H1 (cell line): ENCODE data around the gene ROM1. TPM values are rescaled to one million over a fixed set of nuclear protein-coding genes. Genes with fewer than 3 reads are reported as not detected.

Experiments used
- CTCF ChIA-PET: fragments of 300-600 bp; sonication (Branson Sonifier 250); formaldehyde crosslinking; loops from one replicate; lab custom pipeline; 2021; ENCODE audit not compliant: partially characterized antibody; lab: Charles Lee
- POLR2A ChIA-PET: fragments of 300-600 bp; sonication (Branson Sonifier 250); formaldehyde crosslinking; loops from one replicate; lab custom pipeline; 2021; ENCODE audit warnings: inconsistent platforms; ENCODE audit not compliant: partially characterized antibody; lab: Charles Lee
- DNase-seq, 2 experiments: peaks; one replicate each; pipeline versions ENCODE4 v3.0.0 to v3.0.0-alpha.2; 2010 to 2022; ENCODE audit warnings: low spot score in 2 of 2, low read depth in 1 of 2, mixed read lengths in 1 of 2
- FAIRE-seq: peaks from 2 replicates; lab custom pipeline; 2011; peaks lifted over from hg19 to GRCh38; lab: Jason Lieb, UNC
- H2AFZ ChIP-seq: 2 replicates; pipeline ENCODE4 v1.8.1; 2012; ENCODE audit warnings: low read length, inconsistent platforms
- H2AK5ac ChIP-seq: 2 replicates; pipeline ENCODE4 v1.6.1; 2013; ENCODE audit warnings: low read depth, low read length
- H2BK120ac ChIP-seq: replicated peaks from 2 replicates; pipeline ENCODE3; 2013; ENCODE audit warnings: low read depth, low read length, inconsistent platforms
- H2BK12ac ChIP-seq: 2 replicates; pipeline ENCODE4 v1.6.1; 2013; ENCODE audit warnings: low read depth, low read length
- H2BK15ac ChIP-seq: 2 replicates; pipeline ENCODE4 v1.6.1; 2013; ENCODE audit warnings: low read length
- H2BK20ac ChIP-seq: 2 replicates; pipeline ENCODE4 v1.6.1; 2013; ENCODE audit warnings: low read length
- H2BK5ac ChIP-seq: 2 replicates; pipeline ENCODE4 v1.6.1; 2013; ENCODE audit warnings: low read depth, low read length
- H3K14ac ChIP-seq: 2 replicates; pipeline ENCODE4 v1.6.1; 2013; ENCODE audit warnings: inconsistent platforms; ENCODE audit not compliant: insufficient read length
- H3K18ac ChIP-seq: 2 replicates; pipeline ENCODE4 v1.6.1; 2013; ENCODE audit warnings: low read length; ENCODE audit errors: extremely low read depth
- H3K23ac ChIP-seq: 2 replicates; pipeline ENCODE4 v1.6.1; 2013; ENCODE audit warnings: inconsistent platforms; ENCODE audit not compliant: insufficient read length
- H3K23me2 ChIP-seq: 2 replicates; pipeline ENCODE4 v1.6.1; 2013; ENCODE audit warnings: low read depth, low read length
- H3K27ac ChIP-seq: 2 replicates; pipeline ENCODE4 v1.6.1; 2011; ENCODE audit warnings: low read depth, low read length, inconsistent platforms
- H3K27me3 ChIP-seq, 4 experiments: replicated peaks in 1 of 4; 1 replicate in 1 of 4; 2 replicates in 3 of 4; pipeline versions ENCODE4 v1.6.1 to v1.8.1; 2011 to 2013; ENCODE audit warnings: low read length in 3 of 4, mild to moderate bottlenecking in 3 of 4, inconsistent platforms in 2 of 4, mixed read lengths in 2 of 4, moderate library complexity in 1 of 4; ENCODE audit not compliant: control insufficient read depth in 3 of 4, insufficient read depth in 3 of 4; ENCODE audit errors: extremely low read depth in 1 of 4
- H3K36me3 ChIP-seq, 4 experiments: 2 replicates each; pipeline versions ENCODE4 v1.6.1 to v1.8.1; 2011 to 2013; ENCODE audit warnings: mild to moderate bottlenecking in 4 of 4, low read length in 3 of 4, moderate library complexity in 2 of 4, control low read depth in 1 of 4, inconsistent platforms in 1 of 4; ENCODE audit not compliant: insufficient read depth in 4 of 4, control insufficient read depth in 2 of 4
- H3K4ac ChIP-seq: replicated peaks from 2 replicates; pipeline ENCODE3; 2013; ENCODE audit warnings: low read length, low read depth, mixed read lengths, inconsistent platforms; ENCODE audit not compliant: insufficient read length
- H3K4me1 ChIP-seq, 4 experiments: replicated peaks in 1 of 4; 1 replicate in 1 of 4; 2 replicates in 3 of 4; pipeline versions ENCODE4 v1.6.1 to v1.8.1; 2011 to 2013; ENCODE audit warnings: low read length in 3 of 4, inconsistent platforms in 2 of 4, mixed read lengths in 1 of 4; ENCODE audit not compliant: insufficient read depth in 4 of 4, control insufficient read depth in 3 of 4
- H3K4me2 ChIP-seq, 2 experiments: 2 replicates each; pipeline versions ENCODE4 v1.6.1 to v1.8.1; 2011 to 2013; ENCODE audit warnings: low read depth in 2 of 2, low read length in 2 of 2, control low read depth in 1 of 2, inconsistent platforms in 1 of 2, mild to moderate bottlenecking in 1 of 2; ENCODE audit not compliant: insufficient read depth in 1 of 2
- H3K4me3 ChIP-seq, 4 experiments: fragments of 200-600, 300-600 bp in 1 of 4; sonication (generic), shearing (Covaris generic), sonication (Bioruptor Twin) in 1 of 4; 2 replicates each; pipeline versions ENCODE4 v1.5.1 to v1.8.1; 2011 to 2016; ENCODE audit warnings: low read length in 4 of 4, low read depth in 3 of 4, control low read depth in 2 of 4, inconsistent platforms in 2 of 4, mild to moderate bottlenecking in 2 of 4, mixed read lengths in 1 of 4, moderate library complexity in 1 of 4; ENCODE audit not compliant: insufficient read depth in 2 of 4; ENCODE audit errors: extremely low read depth in 1 of 4
- H3K56ac ChIP-seq: replicated peaks from 2 replicates; pipeline ENCODE3; 2013; ENCODE audit warnings: low read depth, mild to moderate bottlenecking, mixed read lengths, low read length, inconsistent platforms; ENCODE audit not compliant: insufficient read length
- H3K79me1 ChIP-seq: 2 replicates; pipeline ENCODE4 v1.6.1; 2013; ENCODE audit warnings: low read depth, low read length, control low read depth
- H3K79me2 ChIP-seq, 2 experiments: 2 replicates each; pipeline versions ENCODE4 v1.6.1 to v1.8.1; 2012 to 2013; ENCODE audit warnings: low read length in 2 of 2, mild to moderate bottlenecking in 2 of 2, inconsistent platforms in 1 of 2; ENCODE audit not compliant: insufficient read depth in 2 of 2, control insufficient read depth in 1 of 2
- H3K9ac ChIP-seq, 4 experiments: replicated peaks in 1 of 4; 1 replicate in 1 of 4; 2 replicates in 3 of 4; pipeline versions ENCODE4 v1.6.1 to v1.8.1; 2011 to 2013; ENCODE audit warnings: low read depth in 3 of 4, low read length in 3 of 4, control low read depth in 2 of 4, mild to moderate bottlenecking in 2 of 4, moderate library complexity in 2 of 4, inconsistent platforms in 1 of 4; ENCODE audit errors: extremely low read depth in 1 of 4
- H3K9me3 ChIP-seq, 2 experiments: 2 replicates each; pipeline versions ENCODE4 v1.6.1 to v1.8.1; 2012 to 2013; ENCODE audit warnings: mild to moderate bottlenecking in 2 of 2, moderate library complexity in 2 of 2, control low read depth in 1 of 2, inconsistent platforms in 1 of 2, low read depth in 1 of 2, low read length in 1 of 2, mixed read lengths in 1 of 2; ENCODE audit not compliant: insufficient read depth in 2 of 2
- H4K20me1 ChIP-seq, 2 experiments: replicated peaks in 1 of 2; 2 replicates each; pipeline versions ENCODE3 to v1.8.1; 2011 to 2013; ENCODE audit warnings: inconsistent platforms in 2 of 2, low read length in 2 of 2, mild to moderate bottlenecking in 1 of 2; ENCODE audit not compliant: insufficient read depth in 2 of 2, control insufficient read depth in 1 of 2
- H4K5ac ChIP-seq: 2 replicates; pipeline ENCODE4 v1.6.1; 2013; ENCODE audit warnings: low read length, low read depth, mixed read lengths, inconsistent platforms; ENCODE audit not compliant: insufficient read length
- H4K8ac ChIP-seq: 2 replicates; pipeline ENCODE4 v1.8.0; 2013; ENCODE audit warnings: mild to moderate bottlenecking, moderate library complexity, low read length, inconsistent platforms; ENCODE audit not compliant: insufficient read depth; ENCODE audit errors: extremely low read depth
- H4K91ac ChIP-seq: replicated peaks from 2 replicates; pipeline ENCODE3; 2013; ENCODE audit warnings: low read length, mixed read lengths, inconsistent platforms; ENCODE audit not compliant: insufficient read length
- EGR1 ChIP-seq: IDR thresholded peaks from 2 replicates; pipeline ENCODE4 v1.6.1; 2011; ENCODE audit warnings: low read depth, low read length, borderline replicate concordance
- EP300 ChIP-seq, 2 experiments: IDR thresholded peaks; 1 replicate in 1 of 2; 2 replicates in 1 of 2; pipeline ENCODE4 v1.6.1; 2011 to 2012; ENCODE audit warnings: low read depth in 2 of 2, low read length in 2 of 2, mild to moderate bottlenecking in 2 of 2, borderline replicate concordance in 1 of 2, inconsistent platforms in 1 of 2, moderate library complexity in 1 of 2
- KDM4A ChIP-seq: IDR thresholded peaks from one replicate; pipeline ENCODE4 v1.7.1; 2012; ENCODE audit warnings: low read depth, mild to moderate bottlenecking, moderate library complexity, low read length, inconsistent platforms; ENCODE audit not compliant: severe bottlenecking
- MAFK ChIP-seq: IDR thresholded peaks from 2 replicates; pipeline ENCODE4 v1.6.1; 2012; ENCODE audit warnings: low read depth, mild to moderate bottlenecking, improper control_type of control experiment, low read length
- RBBP5 ChIP-seq: IDR thresholded peaks from 2 replicates; pipeline ENCODE4 v1.7.1; 2012; ENCODE audit warnings: low read depth, mild to moderate bottlenecking, inconsistent platforms, low read length, moderate library complexity, borderline replicate concordance
- SP4 ChIP-seq: IDR thresholded peaks from 2 replicates; pipeline ENCODE4 v1.6.1; 2012; ENCODE audit warnings: low read length, inconsistent platforms
- TAF1 ChIP-seq: IDR thresholded peaks from 2 replicates; pipeline ENCODE4 v1.6.1; 2011; ENCODE audit warnings: mild to moderate bottlenecking, low read depth, low read length
- TBP ChIP-seq: IDR thresholded peaks from 2 replicates; pipeline ENCODE4 v1.6.1; 2011; ENCODE audit warnings: low read depth, low read length, improper control_type of control experiment
- YY1 ChIP-seq: IDR thresholded peaks from 2 replicates; pipeline ENCODE4 v1.6.1; 2011; ENCODE audit warnings: low read depth, mild to moderate bottlenecking, low read length
- WGBS, 2 experiments: shearing (Covaris generic) in 1 of 2; methylation state at CpG; one replicate each; pipeline versions ENCODE4 v1.1.6 to v1.1.7; 2013 to 2015; ENCODE audit warnings: low lambda C conversion rate in 2 of 2, mixed read lengths in 2 of 2, inconsistent platforms in 1 of 2, low coverage in 1 of 2, missing lambda C conversion rate in 1 of 2; ENCODE audit not compliant: insufficient replicate concordance in 2 of 2, insufficient coverage in 1 of 2, insufficient read length in 1 of 2; ENCODE audit errors: extremely low coverage in 1 of 2, missing lambda C conversion rate in 1 of 2; 5-methylcytosine and 5-hydroxymethylcytosine counted together
- polyA plus RNA-seq, 7 experiments: library from polyadenylated mRNA; depleted of rRNA in 3 of 7; stranded (reverse) in 5 of 7; unstranded in 2 of 7; fragments of >200 nt in 5 of 7; fragments of 200-250 nt in 2 of 7; gene quantifications; 1 replicate in 5 of 7; 2 replicates in 1 of 7; 4 replicates in 1 of 7; pipeline versions ENCODE4 v1.2.1 to v1.2.3, GENCODE V29; 2011 to 2013; ENCODE audit warnings: missing spikeins in 2 of 7, mixed read lengths in 2 of 7
- total RNA-seq: library from RNA; stranded (reverse); fragmentation: NEBNext Ultra II Directional; extraction: Animal tissue kit (Norgen Biotek cat#: 25700); gene quantifications from 2 replicates; pipeline ENCODE4 v1.2.1, GENCODE V29; 2021
- TF ChIP-seq, protein P1 (sequence below): IDR thresholded peaks from 2 replicates; pipeline ENCODE4 v1.6.1; 2011; ENCODE audit warnings: low read depth, mild to moderate bottlenecking, low read length; ENCODE audit not compliant: insufficient read depth

ROM1 gene
- total and polyA plus RNA-seq, 2 of the 8 experiments (the other 6 are each of a cell fraction or from before 2014, with no cell fraction given) = 0.86 to 2.2 TPM

DNA sequence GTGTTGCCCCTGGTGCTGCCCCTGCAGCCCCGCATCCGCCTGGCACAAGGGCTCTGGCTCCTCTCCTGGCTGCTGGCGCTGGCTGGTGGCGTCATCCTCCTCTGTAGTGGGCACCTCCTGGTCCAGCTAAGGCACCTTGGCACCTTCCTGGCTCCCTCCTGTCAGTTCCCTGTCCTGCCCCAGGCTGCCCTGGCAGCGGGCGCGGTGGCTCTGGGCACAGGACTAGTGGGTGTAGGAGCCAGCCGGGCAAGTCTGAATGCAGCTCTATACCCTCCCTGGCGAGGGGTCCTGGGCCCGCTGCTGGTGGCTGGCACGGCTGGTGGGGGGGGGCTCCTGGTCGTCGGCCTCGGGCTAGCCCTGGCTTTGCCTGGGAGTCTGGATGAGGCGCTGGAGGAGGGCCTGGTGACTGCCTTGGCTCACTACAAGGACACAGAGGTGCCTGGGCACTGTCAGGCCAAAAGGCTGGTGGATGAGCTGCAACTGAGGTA is 278 bp downstream of the ROM1 start:
- no peaks in the 10 kb centered on the region for H4K20me1 ChIP-seq
- CTCF ChIA-PET = interaction anchor here (0.8 to 1.8 kb wide), 6 partner anchors 8 to 187 kb away, joined by 3 to 10 read pairs (median 4); partner anchors contain the start of genes B3GAT3 and MTA2
- H3K4me2 ChIP-seq = peak overlapping the region in 1 of 2 experiments; percentile 64; a peak in 2 of 4 replicates
- FAIRE-seq (no peak), DNase-seq (no peak)
- POLR2A ChIA-PET = interaction anchor here (0.9 to 15.8 kb wide), 9 partner anchors 9 to 93 kb away, joined by 3 to 235 read pairs (median 5); partner anchors contain the start of genes B3GAT3, BSCL2, C11orf98 and CSKMT
- H3K4me1 ChIP-seq = peaks cover 0 to 19% (median 12%) of the 10 kb centered on the region in 4 experiments; a peak in 6 of 7 replicates
- H2BK15ac ChIP-seq = 0 out of 2 replicates have a peak overlapping the region, but pooled peaks have one; percentile 88
- H3K4me3 ChIP-seq = peak overlapping the region in 3 of 4 experiments; percentile 2 to 73 (median 25); a peak in 4 of 8 replicates
- no peak overlapping the region for H4K5ac ChIP-seq
- no peak overlapping the region for H3K4ac ChIP-seq
- H2BK5ac ChIP-seq = peak overlapping the region; percentile 52; the same call in 1 of the 2 replicates
- H3K18ac ChIP-seq = no peak overlapping the region
- WGBS, 2 experiments = 84% methylated on average over 12 of the region's 15 CpGs; no CpG with 5 or more reads in 1 of the 2 experiments
- H3K23me2 ChIP-seq = peaks cover 9% of the 10 kb centered on the region; the same call in 1 of the 2 replicates
- H3K27ac ChIP-seq = no peak overlapping the region
- H3K9ac ChIP-seq = no peak overlapping the region
- no peak overlapping the region for H2AK5ac ChIP-seq
- 0 out of 2 replicates have a peak overlapping the region, but pooled peaks have one; percentile 39 for H2BK12ac ChIP-seq
- peaks cover 0 to 3% (median 2%) of the 10 kb centered on the region in 4 experiments; a peak in 1 of 7 replicates for H3K27me3 ChIP-seq
- H4K8ac ChIP-seq = peak overlapping the region; percentile 4; the same call in 1 of the 2 replicates
- no peaks in the 10 kb centered on the region for H3K9me3 ChIP-seq
- H3K79me2 ChIP-seq = no peaks in the 10 kb centered on the region
- H3K79me1 ChIP-seq = no peaks in the 10 kb centered on the region
- no peak overlapping the region for H3K14ac ChIP-seq
- H2AFZ ChIP-seq = no peak overlapping the region
- no peaks in the 10 kb centered on the region; a peak in 1 of 8 replicates for H3K36me3 ChIP-seq
- H4K91ac ChIP-seq = peak overlapping the region; percentile 34
- TF ChIP-seq RBBP5 (no peak), YY1 (no peak), EP300 (IDR thresholded peaks at IDR 0.05; ENCODE audit: borderline replicate concordance in 1 of 2, low read depth in 2 of 2, low read length in 2 of 2) (no peak), MAFK (no peak), SP4 (no peak), KDM4A (no peak), TBP (no peak), EGR1 (no peak), TAF1 (no peak)
- TF ChIP-seq, protein P1, sequence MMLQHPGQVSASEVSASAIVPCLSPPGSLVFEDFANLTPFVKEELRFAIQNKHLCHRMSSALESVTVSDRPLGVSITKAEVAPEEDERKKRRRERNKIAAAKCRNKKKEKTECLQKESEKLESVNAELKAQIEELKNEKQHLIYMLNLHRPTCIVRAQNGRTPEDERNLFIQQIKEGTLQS = no peak
- TF ChIP-seq, all 59 proteins: peak for 0
- Histone ChIP-seq H3K56ac (no peak overlapping the region), H2BK120ac (no peak overlapping the region), H2BK20ac (no peak overlapping the region), H3K23ac (no peak overlapping the region)
